GM12878 (cell line): ENCODE results near the gene SAYSD1. TPM values are rescaled to one million over a fixed set of nuclear protein-coding genes. Genes with fewer than 3 reads are reported as not detected.

Experiments used
- BCLAF1 ChIP-seq: fragments of 450-650 bp; IDR thresholded peaks from 2 replicates; pipeline ENCODE4 v1.6.1; 2017; ENCODE audit warnings: antibody characterized with exemption, mild to moderate bottlenecking, moderate library complexity
- CBX5 ChIP-seq: sonication (generic); IDR thresholded peaks from 2 replicates; pipeline ENCODE4 v1.6.1; 2016; ENCODE audit warnings: low read depth, moderate library complexity, mild to moderate bottlenecking, inconsistent platforms
- ESRRA ChIP-seq: IDR thresholded peaks from 2 replicates; pipeline ENCODE4 v1.6.1; 2012; ENCODE audit warnings: mild to moderate bottlenecking, low read length, improper control_type of control experiment
- IKZF1 ChIP-seq: fragments of 450-650 bp; conservative IDR thresholded peaks from 2 replicates; pipeline ENCODE4 v1.6.1; 2017; ENCODE audit warnings: antibody characterized with exemption, mild to moderate bottlenecking
- JUNB ChIP-seq: IDR thresholded peaks from 2 replicates; pipeline ENCODE4 v1.6.1; 2016; ENCODE audit warnings: antibody characterized with exemption, mild to moderate bottlenecking
- MTA3 ChIP-seq: IDR thresholded peaks from 2 replicates; pipeline ENCODE4 v1.6.1; 2012; ENCODE audit warnings: low read length, inconsistent platforms, borderline replicate concordance
- MXI1 ChIP-seq: fragments of 150-350 bp; IDR thresholded peaks from 2 replicates; pipeline ENCODE4 v1.6.1; 2011; ENCODE audit warnings: low read depth, mild to moderate bottlenecking, inconsistent platforms, low read length, improper control_type of control experiment
- NBN ChIP-seq: fragments of 450-650 bp; IDR thresholded peaks from 2 replicates; pipeline ENCODE4 v1.6.1; 2016
- NFIC ChIP-seq: IDR thresholded peaks from 2 replicates; pipeline ENCODE4 v1.6.1; 2012; ENCODE audit warnings: low read depth, mild to moderate bottlenecking, inconsistent platforms, low read length, moderate library complexity
- NR2F1 ChIP-seq: fragments of 450-650 bp; conservative IDR thresholded peaks from 2 replicates; pipeline ENCODE4 v1.6.1; 2017; ENCODE audit warnings: mild to moderate bottlenecking
- PRDM15 ChIP-seq: fragments of 450-650 bp; formaldehyde crosslinking; IDR thresholded peaks from 2 replicates; pipeline ENCODE4 v1.4.0; 2020; ENCODE audit warnings: mild to moderate bottlenecking, moderate library complexity
- RELB ChIP-seq: fragments of 450-650 bp; IDR thresholded peaks from 2 replicates; pipeline ENCODE4 v1.6.1; 2017; ENCODE audit warnings: low read depth, mild to moderate bottlenecking, moderate library complexity
- SPI1 ChIP-seq: IDR thresholded peaks from 2 replicates; pipeline ENCODE4 v1.6.1; 2011; ENCODE audit warnings: low read depth, mild to moderate bottlenecking, low read length, moderate library complexity, borderline replicate concordance; ENCODE audit not compliant: insufficient read depth
- SREBF2 ChIP-seq: IDR thresholded peaks from 2 replicates; pipeline ENCODE4 v1.6.1; 2012; ENCODE audit warnings: mild to moderate bottlenecking, low read length
- SUZ12 ChIP-seq: fragments of 200-600 bp; sonication (generic); IDR thresholded peaks from one replicate; pipeline ENCODE4 v1.6.1; 2018; ENCODE audit warnings: antibody characterized with exemption, mild to moderate bottlenecking; ENCODE audit not compliant: unreplicated experiment
- TBL1XR1 ChIP-seq: IDR thresholded peaks from 2 replicates; pipeline ENCODE4 v1.6.1; 2012; ENCODE audit warnings: low read depth, low read length, improper control_type of control experiment
- TCF3 ChIP-seq: IDR thresholded peaks from 2 replicates; pipeline ENCODE4 v1.6.1; 2012; ENCODE audit warnings: low read depth, mild to moderate bottlenecking, low read length, borderline replicate concordance; ENCODE audit not compliant: insufficient read depth
- WRNIP1 ChIP-seq: IDR thresholded peaks from 2 replicates; pipeline ENCODE4 v1.6.1; 2011; ENCODE audit warnings: low read depth, low read length, improper control_type of control experiment, borderline replicate concordance
- YY1 ChIP-seq: IDR thresholded peaks from 2 replicates; pipeline ENCODE4 v1.6.1; 2011; ENCODE audit warnings: low read depth, mild to moderate bottlenecking, low read length
- ZNF384 ChIP-seq: IDR thresholded peaks from 2 replicates; pipeline ENCODE4 v1.6.1; 2012; ENCODE audit warnings: low read depth, mild to moderate bottlenecking, low read length, improper control_type of control experiment, borderline replicate concordance
- ZNF622 ChIP-seq: fragments of 450-650 bp; IDR thresholded peaks from 2 replicates; pipeline ENCODE4 v1.6.1; 2017; ENCODE audit warnings: mild to moderate bottlenecking, inconsistent platforms
- polyA plus RNA-seq, 11 experiments: library from polyadenylated mRNA; depleted of rRNA in 4 of 11; unstranded in 6 of 11; stranded (reverse) in 5 of 11; fragments of >200 nt; fragmentation: Nextera tagmentation in 4 of 11; fragmentation: Illumina TruSeq in 1 of 11; extraction: Ambion mirVana in 4 of 11; extraction: Trizol in 1 of 11; gene quantifications; 1 replicate in 1 of 11; 2 replicates in 10 of 11; pipeline versions ENCODE4 v1.2.1 to v1.2.3, GENCODE V29; 2011 to 2016; ENCODE audit warnings: inconsistent platforms in 2 of 11, missing spikeins in 2 of 11, low read depth in 1 of 11
- total RNA-seq, 4 experiments: library from RNA; depleted of rRNA in 3 of 4; stranded (reverse); fragments of >200 nt in 3 of 4; fragmentation: Illumina TruSeq in 1 of 4; extraction: Trizol in 1 of 4; gene quantifications; 2 replicates each; pipeline versions ENCODE4 v1.2.1 to v1.2.3, GENCODE V29; 2013 to 2021
- TF ChIP-seq, protein P1 (sequence below): fragments of 450-650 bp; IDR thresholded peaks from 2 replicates; pipeline ENCODE4 v1.6.1; 2017; ENCODE audit warnings: mild to moderate bottlenecking, low read depth, inconsistent platforms; ENCODE audit not compliant: poor library complexity, severe bottlenecking

The SAYSD1 gene
- total and polyA plus RNA-seq, 10 of the 15 experiments (the other 5 are each of a cell fraction or from before 2014, with no cell fraction given): 1.5 to 7.3 (median 6.4) TPM

GRCh38 chr6:39086294-39086693, 28.7 kb downstream of the SAYSD1 start (continued):
- TF ChIP-seq SPI1: no peak
- no peak for TF ChIP-seq WRNIP1
- peak; percentile 48; the same call in 1 of the 2 replicates for TF ChIP-seq MTA3
- TF ChIP-seq ESRRA: peak; percentile 58; the same call in 1 of the 2 replicates
- no peak for TF ChIP-seq CBX5
- peak; percentile 56; the same call in 1 of the 2 replicates for TF ChIP-seq IKZF1
- no peak for TF ChIP-seq ZNF622
- TF ChIP-seq JUNB: no peak
- 0 out of 2 replicates have a peak, but pooled peaks have one; percentile 13 for TF ChIP-seq RELB
- TF ChIP-seq BCLAF1: no peak
- TF ChIP-seq NBN: no peak
- TF ChIP-seq TBL1XR1: peak; percentile 58
- TF ChIP-seq MXI1: no peak
- no peak for TF ChIP-seq SREBF2
- peak; percentile 85 for TF ChIP-seq NR2F1
- TF ChIP-seq PRDM15 (CRISPR knock-in tag): no peak
- TF ChIP-seq TCF3: no peak
- TF ChIP-seq SUZ12: no peak
- no peak for TF ChIP-seq ZNF384
- no peak for TF ChIP-seq YY1
- TF ChIP-seq, protein P1, sequence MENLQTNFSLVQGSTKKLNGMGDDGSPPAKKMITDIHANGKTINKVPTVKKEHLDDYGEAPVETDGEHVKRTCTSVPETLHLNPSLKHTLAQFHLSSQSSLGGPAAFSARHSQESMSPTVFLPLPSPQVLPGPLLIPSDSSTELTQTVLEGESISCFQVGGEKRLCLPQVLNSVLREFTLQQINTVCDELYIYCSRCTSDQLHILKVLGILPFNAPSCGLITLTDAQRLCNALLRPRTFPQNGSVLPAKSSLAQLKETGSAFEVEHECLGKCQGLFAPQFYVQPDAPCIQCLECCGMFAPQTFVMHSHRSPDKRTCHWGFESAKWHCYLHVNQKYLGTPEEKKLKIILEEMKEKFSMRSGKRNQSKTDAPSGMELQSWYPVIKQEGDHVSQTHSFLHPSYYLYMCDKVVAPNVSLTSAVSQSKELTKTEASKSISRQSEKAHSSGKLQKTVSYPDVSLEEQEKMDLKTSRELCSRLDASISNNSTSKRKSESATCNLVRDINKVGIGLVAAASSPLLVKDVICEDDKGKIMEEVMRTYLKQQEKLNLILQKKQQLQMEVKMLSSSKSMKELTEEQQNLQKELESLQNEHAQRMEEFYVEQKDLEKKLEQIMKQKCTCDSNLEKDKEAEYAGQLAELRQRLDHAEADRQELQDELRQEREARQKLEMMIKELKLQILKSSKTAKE: peak; percentile 80
- TF ChIP-seq NFIC: no peak
